Measurements from ENCODE around the gene SELENON. TPM values are rescaled to one million over a fixed set of nuclear protein-coding genes. Genes with fewer than 3 reads are reported as not detected.

SELENON gene
- total and polyA plus RNA-seq, 3 donors from 2014 or later, result 17.2 to 30.7 (median 29.8) TPM

- H3K27me3 ChIP-seq, result no peaks in the 10 kb centered on the region
- no peaks in the 10 kb centered on the region for H3K36me3 ChIP-seq (ENCODE audit: low read depth, missing control alignments)
- no peak overlapping the region for H3K27ac ChIP-seq
- H3K4me1 ChIP-seq, result peaks cover 11% of the 10 kb centered on the region
- WGBS, 2 donors, result 90% methylated on average over 22 to 24 of the region's 24 CpGs
- H3K4me3 ChIP-seq, result no peak overlapping the region
- DNase-seq, result no peak
- TF ChIP-seq POLR2A (IDR thresholded peaks at IDR 0.05) (no peak), CTCF (IDR thresholded peaks at IDR 0.05) (no peak)
- H3K9me3 ChIP-seq, result no peaks in the 10 kb centered on the region
- intact Hi-C loops (cut with DNase I; ENCODE audit: low total_unique reads), result no loop called here
Measured at GRCh38 chr1:25815208-25816111, 15.5 kb downstream of the SELENON start.

- Histone ChIP-seq H3K36me3 (ENCODE audit: low read depth, missing control alignments) (no peaks in the 10 kb centered on the region), H3K9me3 (no peaks in the 10 kb centered on the region), H3K4me1 (peaks cover 15% of the 10 kb centered on the region), H3K4me3 (no peak overlapping the region), H3K27me3 (no peaks in the 10 kb centered on the region), H3K27ac (no peak overlapping the region)
- TF ChIP-seq POLR2A (IDR thresholded peaks at IDR 0.05) (no peak), CTCF (IDR thresholded peaks at IDR 0.05) (no peak)
- no peak for DNase-seq
- WGBS, 2 donors, result 81 to 89% methylated on average over 8 to 14 of the region's 15 CpGs
- intact Hi-C loops (cut with DNase I; ENCODE audit: low total_unique reads), result no loop called here
Measured at GRCh38 chr1:25816112-25816718, 16.2 kb downstream of the SELENON start.

GRCh38 chr1:25817840-25818501 lies 18.0 kb downstream of the SELENON start:
- Histone ChIP-seq H3K4me3 (no peak overlapping the region), H3K9me3 (no peaks in the 10 kb centered on the region), H3K27ac (no peak overlapping the region), H3K27me3 (no peaks in the 10 kb centered on the region), H3K36me3 (ENCODE audit: low read depth, missing control alignments) (no peaks in the 10 kb centered on the region), H3K4me1 (peaks cover 27% of the 10 kb centered on the region)
- 52 to 60% methylated on average over 6 to 7 of the region's 8 CpGs for WGBS, 2 donors
- peak in 1 of 3 experiments; percentile 13 for TF ChIP-seq CTCF (IDR thresholded peaks at IDR 0.05)
- no peak for TF ChIP-seq POLR2A (IDR thresholded peaks at IDR 0.05)
- peak; percentile 12 for DNase-seq
- intact Hi-C loops (cut with DNase I; ENCODE audit: low total_unique reads), result no loop called here

- peak overlapping the region in 1 of 2 donors; percentile 94 for H3K27ac ChIP-seq
- no peaks in the 10 kb centered on the region for H3K36me3 ChIP-seq (ENCODE audit: low read depth, missing control alignments)
- intact Hi-C loops (cut with DNase I; ENCODE audit: low total_unique reads), result no loop called here
- no peaks in the 10 kb centered on the region for H3K9me3 ChIP-seq
- H3K4me3 ChIP-seq, result no peak overlapping the region
- TF ChIP-seq POLR2A (IDR thresholded peaks at IDR 0.05) (no peak), CTCF (IDR thresholded peaks at IDR 0.05) (no peak)
- WGBS, 2 donors, result 33 to 37% methylated on average over 6 of the region's 6 CpGs
- no peaks in the 10 kb centered on the region for H3K27me3 ChIP-seq
- DNase-seq, result no peak
- H3K4me1 ChIP-seq, result peaks cover 32% of the 10 kb centered on the region
Measured at GRCh38 chr1:25818569-25818968, 18.6 kb downstream of the SELENON start.
